GM19328 (cell line): Measurements from ENCODE around the gene NTSR2.

Experiments used
- ATAC-seq: cut with Tn5 transposase; IDR thresholded peaks from one replicate; pipeline ENCODE4 v1.9.1; 2021; ENCODE audit warnings: mild to moderate bottlenecking, moderate library complexity; ENCODE audit not compliant: unreplicated experiment

The NTSR2 gene

GRCh38 chr2:11669454-11670291 is at the start of gene NTSR2:
TSS of gene NTSR2 (minus strand) at chr2:11670195. CDS start at chr2:11670129, 66 bp downstream.
- no peak for ATAC-seq

GRCh38 chr2:11719230-11719977 is 49.4 kb upstream of the NTSR2 start:
- no peak for ATAC-seq

DNA sequence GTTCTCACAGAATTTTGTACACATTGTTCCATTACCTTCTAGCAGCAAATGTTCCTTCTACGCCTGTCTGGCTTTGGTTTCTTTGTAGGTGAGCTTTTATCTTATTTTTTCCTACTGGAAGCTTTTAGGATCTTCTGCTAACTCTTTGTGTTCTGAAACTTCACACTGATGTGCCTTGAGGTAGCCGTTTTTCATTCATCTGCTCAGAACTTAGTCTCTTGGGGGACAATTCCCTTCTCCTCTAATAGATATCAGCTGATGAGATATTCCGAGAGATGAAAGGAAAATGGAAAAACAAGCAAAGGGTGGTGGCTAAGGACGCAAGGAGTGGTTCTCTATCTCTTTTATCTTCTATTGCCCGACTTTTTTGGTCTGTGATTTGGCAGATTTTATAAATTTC is 48.6 kb upstream of the NTSR2 start:
- no peak for ATAC-seq

DNA sequence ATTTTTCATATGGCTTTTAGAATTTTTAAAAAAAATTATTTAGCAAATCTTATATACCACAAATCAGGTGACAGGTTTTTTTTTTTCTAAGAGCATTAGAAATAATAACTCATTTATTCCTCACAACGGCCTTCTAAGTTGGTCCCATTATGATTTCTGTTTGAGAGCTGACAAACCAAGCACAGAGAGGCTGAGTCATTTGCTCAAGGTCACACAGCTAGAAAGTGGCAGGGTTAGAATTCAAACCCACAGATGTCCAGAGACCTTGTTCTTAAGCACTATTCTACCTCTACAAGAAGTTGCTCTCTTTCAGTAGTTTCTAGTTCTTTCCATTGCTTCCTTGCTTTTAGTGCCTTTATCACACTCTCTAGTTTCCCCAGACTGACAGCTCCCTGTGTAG is 47.6 kb upstream of the NTSR2 start:
- no peak for ATAC-seq

DNA sequence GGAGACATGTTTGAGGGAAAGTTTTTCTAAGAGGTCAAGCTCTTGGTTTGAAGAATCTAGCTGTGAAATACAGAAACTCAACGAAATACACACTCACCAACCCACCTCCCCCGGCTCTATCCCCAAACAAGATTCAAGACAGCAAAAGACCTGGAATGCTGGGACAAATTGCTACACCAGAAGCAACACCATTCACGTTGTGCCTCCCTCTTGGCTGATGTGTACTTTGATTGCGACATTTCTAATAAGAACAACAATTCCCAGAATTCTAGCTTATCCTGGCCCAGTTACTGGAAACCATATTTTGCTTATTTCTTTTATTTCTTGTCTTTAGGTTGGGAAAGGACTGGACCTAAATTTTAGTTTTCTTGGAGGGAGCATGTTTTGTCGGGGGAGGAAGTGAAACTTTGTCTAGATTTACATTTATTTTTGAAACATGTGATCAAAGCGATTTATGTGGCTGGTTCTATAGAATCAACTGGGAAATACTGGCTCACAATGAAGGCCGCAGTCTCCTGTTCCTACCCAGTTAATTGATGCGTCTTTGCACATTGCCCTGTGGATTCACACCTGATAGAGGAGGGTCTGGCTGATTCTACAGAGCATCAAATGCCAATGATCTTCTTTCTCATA is 46.8 kb upstream of the NTSR2 start:
- ATAC-seq: no peak

GRCh38 chr2:11715987-11716652 is 46.1 kb upstream of the NTSR2 start:
- ATAC-seq: no peak

GRCh38 chr2:11713815-11714214 is 43.8 kb upstream of the NTSR2 start:
- no peak for ATAC-seq

- no peak for ATAC-seq
Measured at GRCh38 chr2:11712866-11713265, 42.9 kb upstream of the NTSR2 start.

GRCh38 chr2:11711751-11712150 is 41.8 kb upstream of the NTSR2 start:
- no peak for ATAC-seq

DNA sequence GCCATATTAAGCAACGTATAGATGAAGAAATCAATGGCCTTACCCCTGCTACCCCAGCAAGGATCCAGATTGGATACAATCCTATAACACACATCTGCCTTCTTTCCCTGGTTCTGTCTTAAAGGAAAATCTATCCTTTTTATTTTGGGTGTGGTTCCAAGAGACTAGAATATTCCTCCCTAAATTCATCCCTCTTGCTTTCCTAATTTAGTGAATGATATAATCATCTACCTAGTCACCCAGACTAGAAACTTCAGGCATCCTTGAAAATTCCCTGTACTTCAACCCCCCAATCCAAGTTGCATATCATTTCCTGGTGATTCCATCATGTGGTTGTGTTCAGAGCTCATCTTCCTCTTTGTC is 41.3 kb upstream of the NTSR2 start:
- ATAC-seq: no peak

DNA sequence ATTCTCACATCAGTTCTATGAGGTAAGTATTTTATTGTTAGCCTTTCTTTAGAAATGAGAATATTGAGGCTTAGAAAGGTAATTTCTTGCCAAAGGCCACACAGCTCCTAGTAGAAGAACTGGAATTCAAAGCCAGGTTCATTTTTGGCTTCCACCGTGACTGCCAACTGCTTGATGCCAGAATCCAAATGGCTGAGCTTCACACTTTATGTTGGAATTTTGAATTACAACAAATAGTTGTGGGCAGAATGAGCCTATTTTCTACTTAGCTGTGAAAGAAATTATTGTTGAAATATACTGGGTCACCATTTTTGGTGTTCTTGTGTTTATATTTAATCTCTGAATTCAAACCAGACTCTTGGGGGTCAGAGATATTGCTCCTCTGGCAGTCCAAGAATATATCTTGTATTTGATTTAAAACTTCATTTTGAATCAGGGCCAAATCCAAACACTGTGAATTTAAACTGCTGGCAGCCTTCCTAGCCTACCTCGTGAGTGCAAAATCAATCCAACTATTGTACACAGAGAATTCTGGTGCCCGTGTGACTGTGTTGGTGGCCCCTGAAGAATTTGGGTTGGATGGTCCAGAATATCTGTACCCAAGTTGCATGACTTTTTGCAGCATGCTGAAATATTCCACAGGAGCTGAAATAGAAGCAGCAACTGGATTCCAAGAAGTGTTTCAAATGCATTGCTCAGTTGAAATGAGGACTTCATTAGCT is 40.8 kb upstream of the NTSR2 start:
- no peak for ATAC-seq

GRCh38 chr2:11710210-11710609 is 40.2 kb upstream of the NTSR2 start:
- ATAC-seq: no peak

DNA sequence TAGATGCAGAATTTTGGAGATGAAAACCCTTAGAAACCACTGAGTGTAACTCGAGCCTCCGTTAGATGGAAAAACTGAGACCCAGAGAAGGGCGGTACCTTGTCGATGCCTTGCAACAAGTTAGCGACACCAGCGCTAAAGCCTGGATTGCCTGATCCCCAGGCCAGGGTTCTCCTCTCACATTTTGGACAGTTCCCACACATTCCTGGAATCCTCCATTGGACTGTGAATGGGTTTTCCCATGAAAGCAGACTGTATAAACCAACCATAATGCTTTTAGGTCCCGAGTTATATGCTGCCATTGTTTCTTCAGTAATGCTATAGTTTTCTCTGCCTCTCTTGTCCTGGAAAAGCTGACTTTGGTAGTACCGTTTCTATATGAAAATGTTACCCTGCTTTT is 39.3 kb upstream of the NTSR2 start:
- no peak for ATAC-seq

DNA sequence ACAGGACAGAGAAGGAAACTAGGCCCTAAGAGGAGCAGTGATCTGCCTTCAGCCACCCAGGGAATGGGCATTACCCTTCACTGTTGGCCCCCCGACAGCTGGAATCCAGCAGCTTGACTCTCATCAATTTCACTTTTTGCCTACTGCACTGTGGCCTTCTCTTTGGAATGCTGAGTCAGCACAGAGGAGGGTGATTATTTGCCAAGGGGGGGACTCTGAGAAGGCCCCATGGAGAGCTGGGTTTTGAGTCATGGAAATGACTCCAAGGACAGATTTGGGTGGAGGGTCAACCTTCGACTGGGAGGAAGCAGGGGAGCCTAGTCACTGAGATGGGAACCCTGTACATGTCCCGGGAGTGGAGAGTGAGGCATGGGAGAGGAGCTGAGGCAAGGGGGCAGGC is 38.1 kb upstream of the NTSR2 start:
- no peak for ATAC-seq

DNA sequence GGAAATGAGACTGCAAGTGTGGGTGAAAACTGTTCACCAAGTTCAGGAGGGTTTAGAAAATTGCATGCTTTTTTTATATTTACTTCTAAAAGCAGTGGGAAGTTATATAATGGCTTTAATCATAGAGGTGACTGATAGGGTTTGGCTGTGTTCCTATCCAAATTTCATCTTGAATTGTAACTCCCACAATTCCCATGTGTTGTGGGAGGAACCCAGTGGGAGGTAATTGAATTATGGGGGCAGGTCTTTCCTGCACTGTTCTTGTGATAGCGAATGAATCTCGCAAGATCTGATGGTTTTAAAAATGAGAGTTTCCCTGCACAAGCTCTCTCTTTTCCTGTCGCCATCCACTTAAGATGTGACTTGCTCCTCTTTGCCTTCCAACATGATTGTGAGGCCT is 35.7 kb upstream of the NTSR2 start:
- ATAC-seq: no peak

GRCh38 chr2:11705063-11705462 is 35.1 kb upstream of the NTSR2 start:
- ATAC-seq: no peak

DNA sequence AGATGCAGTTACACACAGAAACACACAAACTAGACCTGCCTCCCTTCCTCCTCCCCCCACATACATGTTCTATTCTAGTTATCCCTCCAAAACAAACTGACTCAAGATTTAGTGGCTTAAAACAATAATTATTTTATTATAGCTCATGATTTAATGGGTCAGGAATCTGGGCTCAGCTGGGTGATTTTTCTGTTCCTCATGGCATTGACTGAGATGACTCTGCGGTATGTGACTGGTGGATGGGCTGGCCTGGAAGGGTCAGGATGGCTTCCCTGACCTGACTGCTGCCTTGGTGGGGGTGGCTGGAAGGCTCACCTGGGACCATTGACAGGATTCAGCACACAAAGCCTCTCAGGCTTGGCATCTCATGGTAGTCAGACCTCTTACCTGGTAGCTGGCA is 33.7 kb upstream of the NTSR2 start:
- no peak for ATAC-seq

GRCh38 chr2:11702946-11703345 is 33.0 kb upstream of the NTSR2 start:
- ATAC-seq: no peak

GRCh38 chr2:11701751-11702301 is 31.8 kb upstream of the NTSR2 start:
- no peak for ATAC-seq

DNA sequence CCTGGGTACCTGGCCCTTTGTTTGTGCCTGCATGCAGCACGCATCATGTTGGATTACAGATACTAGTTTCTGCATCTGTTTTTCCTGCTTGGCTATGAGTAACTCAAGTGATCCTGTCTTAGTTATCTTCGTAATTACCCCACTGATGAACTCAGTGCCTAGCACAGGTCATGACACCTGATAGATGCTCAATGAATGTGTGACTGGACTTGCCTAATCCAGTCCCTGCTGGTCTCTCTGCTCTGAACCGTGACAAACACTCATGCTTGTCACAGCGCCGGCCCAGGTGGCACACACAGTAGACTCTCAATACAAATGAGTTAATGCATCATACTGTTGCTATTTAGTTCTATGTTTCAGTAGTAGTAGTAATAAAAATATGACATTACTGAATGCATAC is 31.2 kb upstream of the NTSR2 start:
- no peak for ATAC-seq
